GM10847 (cell line): Measurements from ENCODE around the gene OTOS.

ENCODE experiments used
- POLR2A ChIP-seq: IDR thresholded peaks from 2 replicates; pipeline ENCODE4 v1.6.1; 2011; ENCODE audit not compliant: insufficient read length; ENCODE audit errors: extremely low read depth

OTOS gene

GRCh38 chr2:240140511-240140910 lies at the start of gene OTOS:
Gene OTOS, minus strand, starts transcription at chr2:240140658. Its CDS starts 332 bp downstream, at chr2:240140326.
- no peak for TF ChIP-seq POLR2A

GRCh38 chr2:240189686-240190085 lies 49.2 kb upstream of the OTOS start:
- TF ChIP-seq POLR2A, result no peak

- no peak for TF ChIP-seq POLR2A
These were observed 47.6 kb upstream of the OTOS start for GRCh38 chr2:240187989-240188590.

- TF ChIP-seq POLR2A, result no peak
These were observed 45.8 kb upstream of the OTOS start for GRCh38 chr2:240186191-240186725.

GRCh38 chr2:240184656-240185055 lies 44.2 kb upstream of the OTOS start:
- no peak for TF ChIP-seq POLR2A

GRCh38 chr2:240183875-240184590 lies 43.6 kb upstream of the OTOS start:
- TF ChIP-seq POLR2A, result no peak

GRCh38 chr2:240183006-240183874 lies 42.8 kb upstream of the OTOS start:
- no peak for TF ChIP-seq POLR2A

GRCh38 chr2:240182476-240182875 lies 42.0 kb upstream of the OTOS start:
- TF ChIP-seq POLR2A, result no peak

- no peak for TF ChIP-seq POLR2A
These were observed 41.5 kb upstream of the OTOS start for GRCh38 chr2:240182001-240182400.

GRCh38 chr2:240179941-240180666 lies 39.6 kb upstream of the OTOS start:
- TF ChIP-seq POLR2A, result no peak

GRCh38 chr2:240179186-240179815 lies 38.8 kb upstream of the OTOS start:
- TF ChIP-seq POLR2A, result no peak

GRCh38 chr2:240178564-240178963 lies 38.1 kb upstream of the OTOS start:
- no peak for TF ChIP-seq POLR2A

GRCh38 chr2:240174496-240174895 lies 34.0 kb upstream of the OTOS start:
- no peak for TF ChIP-seq POLR2A

GRCh38 chr2:240172071-240172895 lies 31.8 kb upstream of the OTOS start:
- no peak for TF ChIP-seq POLR2A
